ENCODE results near the gene SIL1. TPM values are rescaled to one million over a fixed set of nuclear protein-coding genes. Genes with fewer than 3 reads are reported as not detected.

The SIL1 gene
- total RNA-seq, 1 experiment from 2014 or later, result 46.5 TPM

- Histone ChIP-seq H3K79me2 (ENCODE audit: low read depth) (no peaks in the 10 kb centered on the region), H4K20me1 (ENCODE audit: insufficient read depth) (peaks cover 7% of the 10 kb centered on the region; the same call in 1 of the 2 replicates), H3F3A (ENCODE audit: insufficient read depth, low read depth) (no peaks in the 10 kb centered on the region; the same call in 1 of the 2 replicates), H3K4me3 (no peak overlapping the region), H3K9me2 (ENCODE audit: insufficient read depth) (no peaks in the 10 kb centered on the region), H3K9me3 (ENCODE audit: insufficient read depth, low read depth) (no peaks in the 10 kb centered on the region), H3K4me2 (no peak overlapping the region), H3K36me3 (ENCODE audit: low read depth) (no peaks in the 10 kb centered on the region), H3K27ac (no peak overlapping the region), H2AFZ (no peak overlapping the region), H3K4me1 (replicated peaks; ENCODE audit: insufficient read depth) (peaks cover 11% of the 10 kb centered on the region), H3K27me3 (ENCODE audit: insufficient read depth, low read depth) (no peaks in the 10 kb centered on the region)
- no peak for DNase-seq
- ChIA-PET CTCF (no interaction called here), POLR2A (ENCODE audit: unreplicated experiment) (no interaction called here)
- no TSS peak for BruUV-seq (replicated peaks)
- intact Hi-C loops (cut with micrococcal nuclease; ENCODE audit: unreplicated experiment), result no loop called here
- TF ChIP-seq EZH2 (IDR thresholded peaks at IDR 0.05; ENCODE audit: low read depth) (no peak), CTCF (conservative IDR thresholded peaks at IDR 0.05) (no peak)
These were observed 63.3 kb downstream of the SIL1 start for GRCh38 chr5:139134906-139135305.

- no TSS peak for BruUV-seq (replicated peaks)
- no peak for DNase-seq
- H3F3A ChIP-seq (ENCODE audit: insufficient read depth, low read depth), result no peaks in the 10 kb centered on the region
- H3K4me3 ChIP-seq, result no peak overlapping the region
- H2AFZ ChIP-seq, result no peak overlapping the region
- TF ChIP-seq CTCF (conservative IDR thresholded peaks at IDR 0.05), result no peak
- no peak for TF ChIP-seq EZH2 (IDR thresholded peaks at IDR 0.05; ENCODE audit: low read depth)
- H3K27ac ChIP-seq, result no peak overlapping the region
- intact Hi-C loops (cut with micrococcal nuclease; ENCODE audit: unreplicated experiment), result no loop called here
- POLR2A ChIA-PET (ENCODE audit: unreplicated experiment), result no interaction called here
- no peaks in the 10 kb centered on the region for H3K27me3 ChIP-seq (ENCODE audit: insufficient read depth, low read depth)
- H3K4me1 ChIP-seq (replicated peaks; ENCODE audit: insufficient read depth), result no peaks in the 10 kb centered on the region
- H3K36me3 ChIP-seq (ENCODE audit: low read depth), result no peaks in the 10 kb centered on the region
- no peaks in the 10 kb centered on the region for H3K9me3 ChIP-seq (ENCODE audit: insufficient read depth, low read depth)
- peaks cover 4% of the 10 kb centered on the region; the same call in 1 of the 2 replicates for H4K20me1 ChIP-seq (ENCODE audit: insufficient read depth)
- CTCF ChIA-PET, result no interaction called here
- H3K79me2 ChIP-seq (ENCODE audit: low read depth), result no peaks in the 10 kb centered on the region
- no peak overlapping the region for H3K4me2 ChIP-seq
- no peaks in the 10 kb centered on the region for H3K9me2 ChIP-seq (ENCODE audit: insufficient read depth)
These were observed 64.9 kb downstream of the SIL1 start for GRCh38 chr5:139133282-139133681.

GRCh38 chr5:139132515-139132914, 65.7 kb downstream of the SIL1 start:
- Histone ChIP-seq H3K4me3 (no peak overlapping the region), H3K27me3 (ENCODE audit: insufficient read depth, low read depth) (no peaks in the 10 kb centered on the region), H3K79me2 (ENCODE audit: low read depth) (no peaks in the 10 kb centered on the region), H3K9me3 (ENCODE audit: insufficient read depth, low read depth) (no peaks in the 10 kb centered on the region), H3K36me3 (ENCODE audit: low read depth) (no peaks in the 10 kb centered on the region), H3F3A (ENCODE audit: insufficient read depth, low read depth) (no peaks in the 10 kb centered on the region), H4K20me1 (ENCODE audit: insufficient read depth) (no peaks in the 10 kb centered on the region), H2AFZ (no peak overlapping the region), H3K4me2 (no peak overlapping the region), H3K4me1 (replicated peaks; ENCODE audit: insufficient read depth) (no peaks in the 10 kb centered on the region), H3K27ac (no peak overlapping the region), H3K9me2 (ENCODE audit: insufficient read depth) (no peaks in the 10 kb centered on the region)
- no TSS peak for BruUV-seq (replicated peaks)
- TF ChIP-seq CTCF (conservative IDR thresholded peaks at IDR 0.05) (no peak), EZH2 (IDR thresholded peaks at IDR 0.05; ENCODE audit: low read depth) (no peak)
- POLR2A ChIA-PET (ENCODE audit: unreplicated experiment), result no interaction called here
- CTCF ChIA-PET, result no interaction called here
- DNase-seq, result no peak
- intact Hi-C loops (cut with micrococcal nuclease; ENCODE audit: unreplicated experiment), result no loop called here
